ENCODE data around the gene PTGES3L. TPM values are rescaled to one million over a fixed set of nuclear protein-coding genes. Genes with fewer than 3 reads are reported as not detected.
A peak's percentile ranks its signal among the peaks of the same experiment; 100 is the strongest.

The PTGES3L gene
- total and polyA plus RNA-seq, 2 of the 13 experiments (the other 11 are each of a cell fraction or from before 2014, with no cell fraction given), result 1.2 to 2.9 TPM

GRCh38 chr17:43024407-43025289 lies 44.8 kb upstream of the PTGES3L start, which contains the start of gene RND2 (continued):
- TF ChIP-seq HIC2 (CRISPR knock-in tag; IDR thresholded peaks at IDR 0.05; ENCODE audit: low read depth) (no peak), NR0B2 (CRISPR knock-in tag; IDR thresholded peaks at IDR 0.05) (no peak), ZNF225 (CRISPR knock-in tag; IDR thresholded peaks at IDR 0.05) (no peak), ZSCAN9 (CRISPR knock-in tag; IDR thresholded peaks at IDR 0.05; ENCODE audit: borderline replicate concordance) (peak; percentile 94; the same call in 1 of the 2 replicates), CEBPZ (IDR thresholded peaks at IDR 0.05; ENCODE audit: low read length) (no peak), ZHX1 (CRISPR knock-in tag; IDR thresholded peaks at IDR 0.05; ENCODE audit: low read depth) (peak; percentile 90), KLF15 (CRISPR knock-in tag; IDR thresholded peaks at IDR 0.05; ENCODE audit: borderline replicate concordance) (no peak; the same call in 1 of the 2 replicates), ZNF512 (CRISPR knock-in tag; IDR thresholded peaks at IDR 0.05) (no peak; the same call in 1 of the 2 replicates), PTBP1 (IDR thresholded peaks at IDR 0.05; ENCODE audit: low read depth, low read length, poor library complexity, severe bottlenecking) (no peak), ZNF691 (CRISPR knock-in tag; IDR thresholded peaks at IDR 0.05; ENCODE audit: borderline replicate concordance, low read depth) (peak; percentile 76; the same call in 1 of the 2 replicates), MEIS1 (CRISPR knock-in tag; IDR thresholded peaks at IDR 0.05; ENCODE audit: borderline replicate concordance) (no peak), PAX8 (CRISPR knock-in tag; IDR thresholded peaks at IDR 0.05; ENCODE audit: borderline replicate concordance) (no peak), MED1 (CRISPR knock-in tag; IDR thresholded peaks at IDR 0.05) (peak; percentile 58), HNRNPH1 (optimal IDR thresholded peaks at IDR 0.05; ENCODE audit: low read depth, low read length) (no peak), FOXJ3 (CRISPR knock-in tag; IDR thresholded peaks at IDR 0.05; ENCODE audit: borderline replicate concordance) (peak; percentile 42; the same call in 1 of the 2 replicates)

Data from HepG2 (cell line).